H1 (cell line): ENCODE results near the gene C1QTNF4. TPM values are rescaled to one million over a fixed set of nuclear protein-coding genes. Genes with fewer than 3 reads are reported as not detected.
A peak's percentile ranks its signal among the peaks of the same experiment; 100 is the strongest.

Source experiments
- CBX5 ChIP-seq: fragments of 300-800, 300-1000 bp; sonication (generic); IDR thresholded peaks from 2 replicates; pipeline ENCODE4 v1.7.1; 2016; ENCODE audit warnings: antibody characterized with exemption, low read length, low read depth
- CHD7 ChIP-seq: fragments of 300-600 bp; sonication (generic); IDR thresholded peaks from 2 replicates; pipeline ENCODE4 v1.7.1; 2012; ENCODE audit warnings: low read length, moderate library complexity, mild to moderate bottlenecking, inconsistent platforms; ENCODE audit not compliant: insufficient replicate concordance
- KDM4A ChIP-seq: IDR thresholded peaks from one replicate; pipeline ENCODE4 v1.7.1; 2012; ENCODE audit warnings: low read depth, mild to moderate bottlenecking, moderate library complexity, low read length, inconsistent platforms; ENCODE audit not compliant: severe bottlenecking
- NANOG ChIP-seq: IDR thresholded peaks from 2 replicates; pipeline ENCODE4 v1.6.1; 2011; ENCODE audit warnings: low read length, low read depth, mild to moderate bottlenecking, inconsistent platforms; ENCODE audit not compliant: insufficient read depth, poor library complexity, severe bottlenecking
- RAD21 ChIP-seq, 2 experiments: IDR thresholded peaks in 1 of 2; conservative IDR thresholded peaks in 1 of 2; 2 replicates each; pipeline ENCODE4 v1.6.1; 2011; ENCODE audit warnings: low read depth in 2 of 2, low read length in 2 of 2, improper control_type of control experiment in 1 of 2, inconsistent platforms in 1 of 2, mild to moderate bottlenecking in 1 of 2, moderate library complexity in 1 of 2
- RFX5 ChIP-seq: IDR thresholded peaks from 2 replicates; pipeline ENCODE4 v1.6.1; 2011; ENCODE audit warnings: low read depth, low read length, improper control_type of control experiment, borderline replicate concordance
- SIN3A ChIP-seq, 2 experiments: IDR thresholded peaks in 1 of 2; conservative IDR thresholded peaks in 1 of 2; 2 replicates each; pipeline ENCODE4 v1.6.1; 2011 to 2012; ENCODE audit warnings: low read length in 2 of 2, improper control_type of control experiment in 1 of 2, low read depth in 1 of 2, mild to moderate bottlenecking in 1 of 2
- SIX5 ChIP-seq: IDR thresholded peaks from 2 replicates; pipeline ENCODE4 v1.6.1; 2011; ENCODE audit warnings: mild to moderate bottlenecking, low read depth, low read length
- TBP ChIP-seq: IDR thresholded peaks from 2 replicates; pipeline ENCODE4 v1.6.1; 2011; ENCODE audit warnings: low read depth, low read length, improper control_type of control experiment
- polyA plus RNA-seq, 7 experiments: library from polyadenylated mRNA; depleted of rRNA in 3 of 7; stranded (reverse) in 5 of 7; unstranded in 2 of 7; fragments of >200 nt in 5 of 7; fragments of 200-250 nt in 2 of 7; gene quantifications; 1 replicate in 5 of 7; 2 replicates in 1 of 7; 4 replicates in 1 of 7; pipeline versions ENCODE4 v1.2.1 to v1.2.3, GENCODE V29; 2011 to 2013; ENCODE audit warnings: missing spikeins in 2 of 7, mixed read lengths in 2 of 7
- total RNA-seq: library from RNA; stranded (reverse); fragmentation: NEBNext Ultra II Directional; extraction: Animal tissue kit (Norgen Biotek cat#: 25700); gene quantifications from 2 replicates; pipeline ENCODE4 v1.2.1, GENCODE V29; 2021

Gene C1QTNF4
- total and polyA plus RNA-seq, 2 of the 8 experiments (the other 6 are each of a cell fraction or from before 2014, with no cell fraction given) = 3.9 to 6.0 TPM

GRCh38 chr11:47642099-47642855 is 48.1 kb upstream of the C1QTNF4 start, which contains the start of gene MTCH2 (continued):
- TF ChIP-seq CHD7 (no peak), TBP (peak; percentile 86), KDM4A (peak; percentile 90), RFX5 (no peak), RAD21 (IDR thresholded peaks at IDR 0.05 in 1 of 2, conservative IDR thresholded peaks at IDR 0.05 in 1 of 2; ENCODE audit: low read depth in 2 of 2, low read length in 2 of 2) (no peak), SIX5 (no peak), SIN3A (conservative IDR thresholded peaks at IDR 0.05 in 1 of 2, IDR thresholded peaks at IDR 0.05 in 1 of 2; ENCODE audit: low read depth in 1 of 2, low read length in 2 of 2) (0 out of 4 replicates have a peak, but pooled peaks have one; percentile 48 to 60), CBX5 (no peak), NANOG (no peak)
